OCI-LY3 (cell line): ENCODE measurements around the gene CNTNAP2.

Source experiments
- EZH2phosphoT487 ChIP-seq: fragments of 200-600 bp; shearing (Covaris generic); IDR thresholded peaks from 2 replicates; pipeline ENCODE4 v1.6.1; 2018; ENCODE audit warnings: antibody characterized with exemption, mixed run types, low read depth
- TF ChIP-seq, protein P1 (sequence below): fragments of 200-600, 300-600 bp; sonication (generic); IDR thresholded peaks from 2 replicates; pipeline ENCODE4 v1.5.1; 2014; ENCODE audit warnings: antibody characterized with exemption, low read length, low read depth

DNA sequence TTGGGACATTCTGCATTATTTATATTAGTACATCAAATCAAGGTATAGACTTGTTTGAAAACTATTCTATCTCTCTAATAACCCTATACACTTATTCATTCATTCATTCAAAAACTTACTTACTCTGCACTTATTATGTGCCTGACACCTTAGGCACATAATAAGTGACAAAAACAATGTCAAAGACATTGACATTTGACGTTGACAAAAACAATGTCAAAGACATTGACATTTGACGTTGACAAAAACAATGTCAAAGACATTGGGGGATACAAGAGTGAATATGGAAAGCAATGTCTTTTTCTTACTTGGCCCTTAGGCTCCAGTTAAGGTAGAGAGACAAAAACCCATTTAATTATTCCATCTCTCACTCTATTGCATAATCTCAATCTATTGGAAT, 116.0 kb downstream of the CNTNAP2 start:
- TF ChIP-seq, protein P1, sequence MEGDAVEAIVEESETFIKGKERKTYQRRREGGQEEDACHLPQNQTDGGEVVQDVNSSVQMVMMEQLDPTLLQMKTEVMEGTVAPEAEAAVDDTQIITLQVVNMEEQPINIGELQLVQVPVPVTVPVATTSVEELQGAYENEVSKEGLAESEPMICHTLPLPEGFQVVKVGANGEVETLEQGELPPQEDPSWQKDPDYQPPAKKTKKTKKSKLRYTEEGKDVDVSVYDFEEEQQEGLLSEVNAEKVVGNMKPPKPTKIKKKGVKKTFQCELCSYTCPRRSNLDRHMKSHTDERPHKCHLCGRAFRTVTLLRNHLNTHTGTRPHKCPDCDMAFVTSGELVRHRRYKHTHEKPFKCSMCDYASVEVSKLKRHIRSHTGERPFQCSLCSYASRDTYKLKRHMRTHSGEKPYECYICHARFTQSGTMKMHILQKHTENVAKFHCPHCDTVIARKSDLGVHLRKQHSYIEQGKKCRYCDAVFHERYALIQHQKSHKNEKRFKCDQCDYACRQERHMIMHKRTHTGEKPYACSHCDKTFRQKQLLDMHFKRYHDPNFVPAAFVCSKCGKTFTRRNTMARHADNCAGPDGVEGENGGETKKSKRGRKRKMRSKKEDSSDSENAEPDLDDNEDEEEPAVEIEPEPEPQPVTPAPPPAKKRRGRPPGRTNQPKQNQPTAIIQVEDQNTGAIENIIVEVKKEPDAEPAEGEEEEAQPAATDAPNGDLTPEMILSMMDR, result no peak
- no peak for TF ChIP-seq EZH2phosphoT487
